ENCODE measurements around the gene RASEF. TPM values are rescaled to one million over a fixed set of nuclear protein-coding genes. Genes with fewer than 3 reads are reported as not detected.

The RASEF gene
- total RNA-seq, 1 donor from 2014 or later: 0.27 TPM

DNA sequence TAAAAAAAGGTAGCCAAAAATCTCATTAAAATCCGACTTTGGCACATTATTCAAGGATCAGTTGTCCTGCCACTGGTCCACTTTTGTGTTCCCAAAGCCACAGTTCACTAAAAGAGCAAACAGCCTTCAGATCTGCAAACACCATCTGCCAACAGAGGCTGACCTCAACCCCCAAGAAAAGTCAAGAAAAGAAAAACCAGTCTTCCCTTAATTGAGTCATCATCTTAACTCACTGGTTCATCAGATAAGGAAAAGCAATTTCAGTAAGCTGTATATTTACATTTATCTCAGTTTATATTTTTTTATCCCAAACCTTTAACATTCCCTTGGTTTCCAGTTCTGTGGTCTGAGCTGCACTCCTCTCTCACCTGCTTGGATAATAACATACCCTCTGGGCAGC lies 21.2 kb downstream of the RASEF start:
- no peak for DNase-seq (ENCODE audit: low spot score)
- H3K4me1 Mint-ChIP-seq (ENCODE audit: low read depth): peaks cover 22% of the 10 kb centered on the region
- no peaks in the 10 kb centered on the region for H3K9me3 Mint-ChIP-seq (ENCODE audit: low read depth)
- H3K36me3 Mint-ChIP-seq (ENCODE audit: low read depth): no peaks in the 10 kb centered on the region
- peaks cover 18% of the 10 kb centered on the region for H3K27me3 Mint-ChIP-seq (ENCODE audit: low read depth)
- no peak overlapping the region for H3K27ac Mint-ChIP-seq (ENCODE audit: unreplicated experiment)
- no peak overlapping the region for H3K4me3 Mint-ChIP-seq (ENCODE audit: unreplicated experiment)
- TF ChIP-seq, protein P1, sequence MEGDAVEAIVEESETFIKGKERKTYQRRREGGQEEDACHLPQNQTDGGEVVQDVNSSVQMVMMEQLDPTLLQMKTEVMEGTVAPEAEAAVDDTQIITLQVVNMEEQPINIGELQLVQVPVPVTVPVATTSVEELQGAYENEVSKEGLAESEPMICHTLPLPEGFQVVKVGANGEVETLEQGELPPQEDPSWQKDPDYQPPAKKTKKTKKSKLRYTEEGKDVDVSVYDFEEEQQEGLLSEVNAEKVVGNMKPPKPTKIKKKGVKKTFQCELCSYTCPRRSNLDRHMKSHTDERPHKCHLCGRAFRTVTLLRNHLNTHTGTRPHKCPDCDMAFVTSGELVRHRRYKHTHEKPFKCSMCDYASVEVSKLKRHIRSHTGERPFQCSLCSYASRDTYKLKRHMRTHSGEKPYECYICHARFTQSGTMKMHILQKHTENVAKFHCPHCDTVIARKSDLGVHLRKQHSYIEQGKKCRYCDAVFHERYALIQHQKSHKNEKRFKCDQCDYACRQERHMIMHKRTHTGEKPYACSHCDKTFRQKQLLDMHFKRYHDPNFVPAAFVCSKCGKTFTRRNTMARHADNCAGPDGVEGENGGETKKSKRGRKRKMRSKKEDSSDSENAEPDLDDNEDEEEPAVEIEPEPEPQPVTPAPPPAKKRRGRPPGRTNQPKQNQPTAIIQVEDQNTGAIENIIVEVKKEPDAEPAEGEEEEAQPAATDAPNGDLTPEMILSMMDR (IDR thresholded peaks at IDR 0.05): no peak

DNA sequence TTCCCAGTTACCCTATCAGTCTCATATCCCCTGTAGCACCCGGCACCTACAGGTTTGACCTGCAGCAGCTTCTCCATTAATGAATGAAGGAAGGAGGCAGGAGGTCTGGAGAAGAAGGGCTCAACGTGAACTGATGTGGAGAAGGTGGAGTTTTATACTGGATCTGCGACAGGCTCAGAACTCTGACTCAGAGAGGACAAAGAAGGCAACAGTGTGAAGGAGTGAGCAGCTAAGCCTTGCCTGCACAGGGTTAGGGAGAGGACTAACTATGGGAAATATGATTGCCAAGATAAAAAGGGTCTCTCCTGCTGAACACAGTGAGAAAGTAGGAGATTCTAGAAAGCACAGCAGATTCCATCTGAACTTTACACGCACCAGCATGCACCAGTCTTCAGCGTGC lies 23.6 kb downstream of the RASEF start:
- no peak for DNase-seq (ENCODE audit: low spot score)
- no peak overlapping the region for H3K4me3 Mint-ChIP-seq (ENCODE audit: unreplicated experiment)
- H3K27me3 Mint-ChIP-seq (ENCODE audit: low read depth): peaks cover 9% of the 10 kb centered on the region
- H3K4me1 Mint-ChIP-seq (ENCODE audit: low read depth): peaks cover 22% of the 10 kb centered on the region
- H3K36me3 Mint-ChIP-seq (ENCODE audit: low read depth): no peaks in the 10 kb centered on the region
- TF ChIP-seq, protein P1 (IDR thresholded peaks at IDR 0.05): no peak
- H3K27ac Mint-ChIP-seq (ENCODE audit: unreplicated experiment): no peak overlapping the region
- H3K9me3 Mint-ChIP-seq (ENCODE audit: low read depth): no peaks in the 10 kb centered on the region

- no peaks in the 10 kb centered on the region for H3K9me3 Mint-ChIP-seq (ENCODE audit: low read depth)
- TF ChIP-seq, protein P1 (IDR thresholded peaks at IDR 0.05): no peak
- no peaks in the 10 kb centered on the region for H3K27me3 Mint-ChIP-seq (ENCODE audit: low read depth)
- DNase-seq (ENCODE audit: low spot score): no peak
- no peaks in the 10 kb centered on the region for H3K36me3 Mint-ChIP-seq (ENCODE audit: low read depth)
- H3K4me1 Mint-ChIP-seq (ENCODE audit: low read depth): no peaks in the 10 kb centered on the region
- no peak overlapping the region for H3K4me3 Mint-ChIP-seq (ENCODE audit: unreplicated experiment)
- no peak overlapping the region for H3K27ac Mint-ChIP-seq (ENCODE audit: unreplicated experiment)
Measured at GRCh38 chr9:83036043-83036442, 26.9 kb downstream of the RASEF start.

DNA sequence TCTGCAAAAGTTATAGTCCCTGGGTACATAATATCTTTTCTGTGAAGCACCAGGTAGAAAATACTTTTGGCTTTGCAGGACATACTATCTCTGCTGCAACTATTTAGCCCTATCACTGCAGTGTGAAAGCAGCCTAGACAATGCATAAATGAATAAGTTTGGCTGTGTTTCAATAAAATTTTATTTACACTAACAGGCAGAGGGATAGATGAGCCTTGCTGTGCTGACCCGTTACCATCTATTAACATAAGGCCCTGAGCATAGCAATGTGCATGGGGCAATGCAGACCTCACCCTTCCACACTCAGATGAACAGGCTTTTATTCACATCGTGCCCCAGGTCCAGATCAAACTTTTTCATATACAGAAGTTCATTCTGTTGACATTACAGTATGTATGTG lies 27.8 kb downstream of the RASEF start:
- TF ChIP-seq, protein P1 (IDR thresholded peaks at IDR 0.05): no peak
- Mint-ChIP-seq H3K27me3 (ENCODE audit: low read depth) (no peaks in the 10 kb centered on the region), H3K4me3 (ENCODE audit: unreplicated experiment) (no peak overlapping the region), H3K4me1 (ENCODE audit: low read depth) (peaks cover 7% of the 10 kb centered on the region), H3K27ac (ENCODE audit: unreplicated experiment) (no peak overlapping the region), H3K36me3 (ENCODE audit: low read depth) (no peaks in the 10 kb centered on the region), H3K9me3 (ENCODE audit: low read depth) (no peaks in the 10 kb centered on the region)
- no peak for DNase-seq (ENCODE audit: low spot score)

GRCh38 chr9:83034587-83034986 lies 28.4 kb downstream of the RASEF start:
- no peak for DNase-seq (ENCODE audit: low spot score)
- Mint-ChIP-seq H3K9me3 (ENCODE audit: low read depth) (no peaks in the 10 kb centered on the region), H3K27ac (ENCODE audit: unreplicated experiment) (no peak overlapping the region), H3K27me3 (ENCODE audit: low read depth) (no peaks in the 10 kb centered on the region), H3K4me1 (ENCODE audit: low read depth) (peaks cover 7% of the 10 kb centered on the region), H3K4me3 (ENCODE audit: unreplicated experiment) (no peak overlapping the region), H3K36me3 (ENCODE audit: low read depth) (no peaks in the 10 kb centered on the region)
- TF ChIP-seq, protein P1 (IDR thresholded peaks at IDR 0.05): no peak

All from chondrocyte (in vitro differentiated cells).